WTC11 (cell line): ENCODE results near the gene FRAT2. TPM values are rescaled to one million over a fixed set of nuclear protein-coding genes. Genes with fewer than 3 reads are reported as not detected.

Source experiments
- EMX1 ChIP-seq: fragments of 250-450 bp; sonication (Bioruptor Pico); IDR thresholded peaks from 2 replicates; pipeline ENCODE4 v1.8.0; 2021; ENCODE audit warnings: mild to moderate bottlenecking
- RORB ChIP-seq: fragments of 250-450 bp; sonication (Bioruptor Pico); IDR thresholded peaks from 2 replicates; pipeline ENCODE4 v1.9.0; 2021; ENCODE audit warnings: mild to moderate bottlenecking
- SMAD3 ChIP-seq: sonication (generic); formaldehyde crosslinking; IDR thresholded peaks from 2 replicates; pipeline ENCODE4 v1.8.0; 2022; ENCODE audit warnings: missing genetic modification reagents, mild to moderate bottlenecking, borderline replicate concordance
- TP53 ChIP-seq: sonication (generic); formaldehyde crosslinking; IDR thresholded peaks from 2 replicates; pipeline ENCODE4 v1.8.1; 2023; ENCODE audit warnings: mild to moderate bottlenecking, missing genetic modification reagents
- ZNF263 ChIP-seq: sonication (generic); formaldehyde crosslinking; IDR thresholded peaks from 2 replicates; pipeline ENCODE4 v1.8.1; 2022; ENCODE audit warnings: low read depth, mild to moderate bottlenecking, moderate library complexity, missing genetic modification reagents
- ZNF396 ChIP-seq: fragments of 250-450 bp; sonication (Bioruptor Pico); IDR thresholded peaks from 2 replicates; pipeline ENCODE4 v1.8.0; 2021; ENCODE audit warnings: mild to moderate bottlenecking, moderate library complexity, borderline replicate concordance
- total RNA-seq: library from RNA; stranded (reverse); gene quantifications from 3 replicates; pipeline ENCODE4 v1.2.3, GENCODE V29; 2021
- TF ChIP-seq, protein P1 (sequence below): sonication (generic); formaldehyde crosslinking; IDR thresholded peaks from 2 replicates; pipeline ENCODE4 v1.8.1; 2022; ENCODE audit warnings: low read depth, mild to moderate bottlenecking, moderate library complexity, missing genetic modification reagents, borderline replicate concordance
- TF ChIP-seq, protein P2 (sequence below): sonication (generic); formaldehyde crosslinking; IDR thresholded peaks from 2 replicates; pipeline ENCODE4 v1.8.0; 2022; ENCODE audit warnings: missing genetic modification reagents
- TF ChIP-seq, protein P3 (sequence below): sonication (generic); formaldehyde crosslinking; IDR thresholded peaks from 2 replicates; pipeline ENCODE4 v1.8.1; 2023; ENCODE audit warnings: mild to moderate bottlenecking, missing genetic modification reagents
- TF ChIP-seq, protein P4 (sequence below): sonication (generic); formaldehyde crosslinking; IDR thresholded peaks from 2 replicates; pipeline ENCODE4 v1.8.0; 2023; ENCODE audit warnings: mild to moderate bottlenecking, missing genetic modification reagents
- TF ChIP-seq, protein P5 (sequence below): fragments of 250-450 bp; sonication (Bioruptor Pico); IDR thresholded peaks from 2 replicates; pipeline ENCODE4 v2.1.2; 2022; ENCODE audit warnings: mild to moderate bottlenecking, moderate library complexity
- TF ChIP-seq, protein P6 (sequence below): sonication (generic); formaldehyde crosslinking; IDR thresholded peaks from 2 replicates; pipeline ENCODE4 v1.8.1; 2023; ENCODE audit warnings: mild to moderate bottlenecking, missing genetic modification reagents

The FRAT2 gene
- total RNA-seq, 1 experiment from 2014 or later, result 48.2 TPM

DNA sequence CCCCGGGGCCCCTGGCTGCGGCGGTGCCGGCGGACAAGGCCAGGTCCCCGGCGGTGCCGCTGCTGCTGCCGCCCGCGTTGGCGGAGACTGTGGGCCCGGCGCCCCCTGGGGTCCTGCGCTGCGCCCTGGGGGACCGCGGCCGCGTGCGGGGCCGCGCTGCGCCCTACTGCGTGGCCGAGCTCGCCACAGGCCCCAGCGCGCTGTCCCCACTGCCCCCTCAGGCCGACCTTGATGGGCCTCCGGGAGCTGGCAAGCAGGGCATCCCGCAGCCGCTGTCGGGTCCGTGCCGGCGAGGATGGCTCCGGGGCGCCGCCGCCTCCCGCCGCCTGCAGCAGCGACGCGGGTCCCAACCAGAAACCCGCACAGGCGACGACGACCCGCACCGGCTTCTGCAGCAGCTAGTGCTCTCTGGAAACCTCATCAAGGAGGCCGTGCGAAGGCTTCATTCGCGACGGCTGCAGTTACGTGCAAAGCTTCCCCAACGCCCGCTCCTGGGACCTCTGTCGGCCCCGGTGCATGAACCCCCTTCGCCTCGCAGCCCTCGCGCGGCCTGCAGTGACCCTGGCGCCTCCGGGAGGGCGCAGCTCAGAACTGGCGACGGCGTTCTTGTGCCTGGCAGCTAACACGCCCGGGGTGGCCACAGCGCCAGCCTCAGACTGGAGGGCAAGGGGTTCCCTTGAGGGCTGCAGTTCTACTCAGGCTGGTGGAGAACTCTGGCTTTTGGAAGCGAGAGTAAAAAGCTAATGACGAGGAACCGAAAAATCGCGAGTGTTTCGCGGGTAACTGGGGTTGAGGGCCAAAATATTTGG is 14.7 kb downstream of the FRAT2 start (continued):
- no peak for TF ChIP-seq RORB (CRISPR knock-in tag)
- TF ChIP-seq, protein P1, sequence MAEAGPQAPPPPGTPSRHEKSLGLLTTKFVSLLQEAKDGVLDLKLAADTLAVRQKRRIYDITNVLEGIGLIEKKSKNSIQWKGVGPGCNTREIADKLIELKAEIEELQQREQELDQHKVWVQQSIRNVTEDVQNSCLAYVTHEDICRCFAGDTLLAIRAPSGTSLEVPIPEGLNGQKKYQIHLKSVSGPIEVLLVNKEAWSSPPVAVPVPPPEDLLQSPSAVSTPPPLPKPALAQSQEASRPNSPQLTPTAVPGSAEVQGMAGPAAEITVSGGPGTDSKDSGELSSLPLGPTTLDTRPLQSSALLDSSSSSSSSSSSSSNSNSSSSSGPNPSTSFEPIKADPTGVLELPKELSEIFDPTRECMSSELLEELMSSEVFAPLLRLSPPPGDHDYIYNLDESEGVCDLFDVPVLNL, result no peak
- TF ChIP-seq, protein P2, sequence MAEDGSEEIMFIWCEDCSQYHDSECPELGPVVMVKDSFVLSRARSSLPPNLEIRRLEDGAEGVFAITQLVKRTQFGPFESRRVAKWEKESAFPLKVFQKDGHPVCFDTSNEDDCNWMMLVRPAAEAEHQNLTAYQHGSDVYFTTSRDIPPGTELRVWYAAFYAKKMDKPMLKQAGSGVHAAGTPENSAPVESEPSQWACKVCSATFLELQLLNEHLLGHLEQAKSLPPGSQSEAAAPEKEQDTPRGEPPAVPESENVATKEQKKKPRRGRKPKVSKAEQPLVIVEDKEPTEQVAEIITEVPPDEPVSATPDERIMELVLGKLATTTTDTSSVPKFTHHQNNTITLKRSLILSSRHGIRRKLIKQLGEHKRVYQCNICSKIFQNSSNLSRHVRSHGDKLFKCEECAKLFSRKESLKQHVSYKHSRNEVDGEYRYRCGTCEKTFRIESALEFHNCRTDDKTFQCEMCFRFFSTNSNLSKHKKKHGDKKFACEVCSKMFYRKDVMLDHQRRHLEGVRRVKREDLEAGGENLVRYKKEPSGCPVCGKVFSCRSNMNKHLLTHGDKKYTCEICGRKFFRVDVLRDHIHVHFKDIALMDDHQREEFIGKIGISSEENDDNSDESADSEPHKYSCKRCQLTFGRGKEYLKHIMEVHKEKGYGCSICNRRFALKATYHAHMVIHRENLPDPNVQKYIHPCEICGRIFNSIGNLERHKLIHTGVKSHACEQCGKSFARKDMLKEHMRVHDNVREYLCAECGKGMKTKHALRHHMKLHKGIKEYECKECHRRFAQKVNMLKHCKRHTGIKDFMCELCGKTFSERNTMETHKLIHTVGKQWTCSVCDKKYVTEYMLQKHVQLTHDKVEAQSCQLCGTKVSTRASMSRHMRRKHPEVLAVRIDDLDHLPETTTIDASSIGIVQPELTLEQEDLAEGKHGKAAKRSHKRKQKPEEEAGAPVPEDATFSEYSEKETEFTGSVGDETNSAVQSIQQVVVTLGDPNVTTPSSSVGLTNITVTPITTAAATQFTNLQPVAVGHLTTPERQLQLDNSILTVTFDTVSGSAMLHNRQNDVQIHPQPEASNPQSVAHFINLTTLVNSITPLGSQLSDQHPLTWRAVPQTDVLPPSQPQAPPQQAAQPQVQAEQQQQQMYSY (CRISPR knock-in tag), result no peak
- TF ChIP-seq, protein P3, sequence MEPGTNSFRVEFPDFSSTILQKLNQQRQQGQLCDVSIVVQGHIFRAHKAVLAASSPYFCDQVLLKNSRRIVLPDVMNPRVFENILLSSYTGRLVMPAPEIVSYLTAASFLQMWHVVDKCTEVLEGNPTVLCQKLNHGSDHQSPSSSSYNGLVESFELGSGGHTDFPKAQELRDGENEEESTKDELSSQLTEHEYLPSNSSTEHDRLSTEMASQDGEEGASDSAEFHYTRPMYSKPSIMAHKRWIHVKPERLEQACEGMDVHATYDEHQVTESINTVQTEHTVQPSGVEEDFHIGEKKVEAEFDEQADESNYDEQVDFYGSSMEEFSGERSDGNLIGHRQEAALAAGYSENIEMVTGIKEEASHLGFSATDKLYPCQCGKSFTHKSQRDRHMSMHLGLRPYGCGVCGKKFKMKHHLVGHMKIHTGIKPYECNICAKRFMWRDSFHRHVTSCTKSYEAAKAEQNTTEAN (CRISPR knock-in tag), result no peak
- TF ChIP-seq, protein P4, sequence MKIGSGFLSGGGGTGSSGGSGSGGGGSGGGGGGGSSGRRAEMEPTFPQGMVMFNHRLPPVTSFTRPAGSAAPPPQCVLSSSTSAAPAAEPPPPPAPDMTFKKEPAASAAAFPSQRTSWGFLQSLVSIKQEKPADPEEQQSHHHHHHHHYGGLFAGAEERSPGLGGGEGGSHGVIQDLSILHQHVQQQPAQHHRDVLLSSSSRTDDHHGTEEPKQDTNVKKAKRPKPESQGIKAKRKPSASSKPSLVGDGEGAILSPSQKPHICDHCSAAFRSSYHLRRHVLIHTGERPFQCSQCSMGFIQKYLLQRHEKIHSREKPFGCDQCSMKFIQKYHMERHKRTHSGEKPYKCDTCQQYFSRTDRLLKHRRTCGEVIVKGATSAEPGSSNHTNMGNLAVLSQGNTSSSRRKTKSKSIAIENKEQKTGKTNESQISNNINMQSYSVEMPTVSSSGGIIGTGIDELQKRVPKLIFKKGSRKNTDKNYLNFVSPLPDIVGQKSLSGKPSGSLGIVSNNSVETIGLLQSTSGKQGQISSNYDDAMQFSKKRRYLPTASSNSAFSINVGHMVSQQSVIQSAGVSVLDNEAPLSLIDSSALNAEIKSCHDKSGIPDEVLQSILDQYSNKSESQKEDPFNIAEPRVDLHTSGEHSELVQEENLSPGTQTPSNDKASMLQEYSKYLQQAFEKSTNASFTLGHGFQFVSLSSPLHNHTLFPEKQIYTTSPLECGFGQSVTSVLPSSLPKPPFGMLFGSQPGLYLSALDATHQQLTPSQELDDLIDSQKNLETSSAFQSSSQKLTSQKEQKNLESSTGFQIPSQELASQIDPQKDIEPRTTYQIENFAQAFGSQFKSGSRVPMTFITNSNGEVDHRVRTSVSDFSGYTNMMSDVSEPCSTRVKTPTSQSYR, result no peak
- TF ChIP-seq ZNF263 (CRISPR knock-in tag), result no peak
- no peak for TF ChIP-seq EMX1 (CRISPR knock-in tag)
- no peak for TF ChIP-seq ZNF396 (CRISPR knock-in tag)
- TF ChIP-seq, protein P5, sequence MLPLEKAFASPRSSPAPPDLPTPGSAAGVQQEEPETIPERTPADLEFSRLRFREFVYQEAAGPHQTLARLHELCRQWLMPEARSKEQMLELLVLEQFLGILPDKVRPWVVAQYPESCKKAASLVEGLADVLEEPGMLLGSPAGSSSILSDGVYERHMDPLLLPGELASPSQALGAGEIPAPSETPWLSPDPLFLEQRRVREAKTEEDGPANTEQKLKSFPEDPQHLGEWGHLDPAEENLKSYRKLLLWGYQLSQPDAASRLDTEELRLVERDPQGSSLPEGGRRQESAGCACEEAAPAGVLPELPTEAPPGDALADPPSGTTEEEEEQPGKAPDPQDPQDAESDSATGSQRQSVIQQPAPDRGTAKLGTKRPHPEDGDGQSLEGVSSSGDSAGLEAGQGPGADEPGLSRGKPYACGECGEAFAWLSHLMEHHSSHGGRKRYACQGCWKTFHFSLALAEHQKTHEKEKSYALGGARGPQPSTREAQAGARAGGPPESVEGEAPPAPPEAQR, result no peak
- no peak for TF ChIP-seq SMAD3 (CRISPR knock-in tag)
- TF ChIP-seq TP53 (CRISPR knock-in tag), result no peak; the same call in 1 of the 2 replicates
- TF ChIP-seq, protein P6, sequence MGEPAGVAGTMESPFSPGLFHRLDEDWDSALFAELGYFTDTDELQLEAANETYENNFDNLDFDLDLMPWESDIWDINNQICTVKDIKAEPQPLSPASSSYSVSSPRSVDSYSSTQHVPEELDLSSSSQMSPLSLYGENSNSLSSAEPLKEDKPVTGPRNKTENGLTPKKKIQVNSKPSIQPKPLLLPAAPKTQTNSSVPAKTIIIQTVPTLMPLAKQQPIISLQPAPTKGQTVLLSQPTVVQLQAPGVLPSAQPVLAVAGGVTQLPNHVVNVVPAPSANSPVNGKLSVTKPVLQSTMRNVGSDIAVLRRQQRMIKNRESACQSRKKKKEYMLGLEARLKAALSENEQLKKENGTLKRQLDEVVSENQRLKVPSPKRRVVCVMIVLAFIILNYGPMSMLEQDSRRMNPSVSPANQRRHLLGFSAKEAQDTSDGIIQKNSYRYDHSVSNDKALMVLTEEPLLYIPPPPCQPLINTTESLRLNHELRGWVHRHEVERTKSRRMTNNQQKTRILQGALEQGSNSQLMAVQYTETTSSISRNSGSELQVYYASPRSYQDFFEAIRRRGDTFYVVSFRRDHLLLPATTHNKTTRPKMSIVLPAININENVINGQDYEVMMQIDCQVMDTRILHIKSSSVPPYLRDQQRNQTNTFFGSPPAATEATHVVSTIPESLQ, result no peak
